Activated naive CD4-positive, alpha-beta T cell treated with Interleukin-2 at 50 U/mL for 16 hours (primary cell): ENCODE measurements around the gene CCNYL1.

ENCODE experiments used
- DNase-seq: peaks from one replicate; pipeline ENCODE4 v3.0.0-alpha.2; 2020

The CCNYL1 gene

GRCh38 chr2:207767461-207768167 lies 56.2 kb downstream of the CCNYL1 start:
- no peak for DNase-seq

- DNase-seq: peak; percentile 24
Measured at GRCh38 chr2:207768168-207768865, 56.9 kb downstream of the CCNYL1 start.

- peak; percentile 25 for DNase-seq
Measured at GRCh38 chr2:207768866-207769596, 57.6 kb downstream of the CCNYL1 start.

GRCh38 chr2:207770602-207771404 lies 59.4 kb downstream of the CCNYL1 start:
- peak; percentile 7 for DNase-seq

GRCh38 chr2:207771421-207771820 lies 60.0 kb downstream of the CCNYL1 start:
- DNase-seq: no peak

- peak; percentile 40 for DNase-seq
Measured at GRCh38 chr2:207772081-207772843, 60.8 kb downstream of the CCNYL1 start.

- no peak for DNase-seq
Measured at GRCh38 chr2:207772844-207773205, 61.4 kb downstream of the CCNYL1 start.

GRCh38 chr2:207775473-207775872 lies 64.0 kb downstream of the CCNYL1 start:
- DNase-seq: no peak

- no peak for DNase-seq
Measured at GRCh38 chr2:207777124-207777523, 65.7 kb downstream of the CCNYL1 start.

GRCh38 chr2:207778298-207778882 lies 67.0 kb downstream of the CCNYL1 start:
- no peak for DNase-seq

GRCh38 chr2:207779523-207779922 lies 68.1 kb downstream of the CCNYL1 start:
- no peak for DNase-seq

GRCh38 chr2:207782238-207783030 lies 71.0 kb downstream of the CCNYL1 start:
- no peak for DNase-seq

GRCh38 chr2:207783514-207783913 lies 72.1 kb downstream of the CCNYL1 start:
- no peak for DNase-seq

- no peak for DNase-seq
Measured at GRCh38 chr2:207784898-207785297, 73.5 kb downstream of the CCNYL1 start.

GRCh38 chr2:207787017-207787416 lies 75.6 kb downstream of the CCNYL1 start:
- DNase-seq: no peak

GRCh38 chr2:207787800-207788199 lies 76.4 kb downstream of the CCNYL1 start:
- DNase-seq: no peak

GRCh38 chr2:207790898-207791297 lies 79.5 kb downstream of the CCNYL1 start:
- no peak for DNase-seq

- DNase-seq: no peak
Measured at GRCh38 chr2:207791579-207792243, 80.3 kb downstream of the CCNYL1 start.

GRCh38 chr2:207792244-207792785 lies 80.9 kb downstream of the CCNYL1 start:
- DNase-seq: no peak
